KOPT-K1 (cell line): ENCODE results near the gene ADGRV1.

Source experiments
- H3K27ac ChIP-seq: fragments of 200-600 bp; sonication (generic); 2 replicates; pipeline ENCODE4 v1.5.1; 2016; ENCODE audit warnings: antibody characterized with exemption, mild to moderate bottlenecking, low read depth, low read length; ENCODE audit not compliant: poor library complexity, severe bottlenecking
- H3K36me3 ChIP-seq: fragments of 200-600 bp; sonication (generic); 2 replicates; pipeline ENCODE4 v1.5.1; 2017; ENCODE audit warnings: antibody characterized with exemption, mild to moderate bottlenecking, low read length, moderate library complexity; ENCODE audit not compliant: insufficient read depth
- H3K9me3 ChIP-seq: fragments of 200-600 bp; sonication (generic); 2 replicates; pipeline ENCODE4 v1.5.1; 2017; ENCODE audit warnings: antibody characterized with exemption, low read length, mild to moderate bottlenecking; ENCODE audit not compliant: insufficient read depth, poor library complexity, severe bottlenecking

ADGRV1 gene

GRCh38 chr5:91143840-91144239, 585.2 kb downstream of the ADGRV1 start:
- H3K27ac ChIP-seq, result no peak overlapping the region
- no peaks in the 10 kb centered on the region for H3K36me3 ChIP-seq
- peaks cover 8% of the 10 kb centered on the region for H3K9me3 ChIP-seq

GRCh38 chr5:91144491-91145332, 586.1 kb downstream of the ADGRV1 start:
- Histone ChIP-seq H3K36me3 (no peaks in the 10 kb centered on the region), H3K27ac (no peak overlapping the region), H3K9me3 (peaks cover 11% of the 10 kb centered on the region)

GRCh38 chr5:91145333-91145620, 586.7 kb downstream of the ADGRV1 start:
- Histone ChIP-seq H3K9me3 (peaks cover 11% of the 10 kb centered on the region), H3K36me3 (no peaks in the 10 kb centered on the region), H3K27ac (no peak overlapping the region)

- H3K36me3 ChIP-seq, result no peaks in the 10 kb centered on the region
- H3K27ac ChIP-seq, result no peak overlapping the region
These were observed 587.6 kb downstream of the ADGRV1 start for GRCh38 chr5:91146230-91146629.

GRCh38 chr5:91146905-91147600, 588.5 kb downstream of the ADGRV1 start:
- no peaks in the 10 kb centered on the region for H3K36me3 ChIP-seq
- peaks cover 11% of the 10 kb centered on the region for H3K9me3 ChIP-seq
- no peak overlapping the region for H3K27ac ChIP-seq

More at GRCh38 chr5:91146230-91146629, 587.6 kb downstream of the ADGRV1 start:
- peaks cover 11% of the 10 kb centered on the region for H3K9me3 ChIP-seq

- H3K27ac ChIP-seq, result no peak overlapping the region
- H3K36me3 ChIP-seq, result no peaks in the 10 kb centered on the region
- peaks cover 11% of the 10 kb centered on the region for H3K9me3 ChIP-seq
These were observed 591.6 kb downstream of the ADGRV1 start for GRCh38 chr5:91150234-91150633.

- Histone ChIP-seq H3K27ac (no peak overlapping the region), H3K36me3 (no peaks in the 10 kb centered on the region), H3K9me3 (peaks cover 11% of the 10 kb centered on the region)
These were observed 592.0 kb downstream of the ADGRV1 start for GRCh38 chr5:91150636-91151035.

GRCh38 chr5:91151947-91152346, 593.4 kb downstream of the ADGRV1 start:
- no peak overlapping the region for H3K27ac ChIP-seq
- peaks cover 11% of the 10 kb centered on the region for H3K9me3 ChIP-seq
- H3K36me3 ChIP-seq, result no peaks in the 10 kb centered on the region

GRCh38 chr5:91154338-91154737, 595.7 kb downstream of the ADGRV1 start:
- no peaks in the 10 kb centered on the region for H3K36me3 ChIP-seq
- H3K9me3 ChIP-seq, result no peaks in the 10 kb centered on the region
- no peak overlapping the region for H3K27ac ChIP-seq

- Histone ChIP-seq H3K36me3 (no peaks in the 10 kb centered on the region), H3K9me3 (no peaks in the 10 kb centered on the region), H3K27ac (no peak overlapping the region)
These were observed 596.7 kb downstream of the ADGRV1 start for GRCh38 chr5:91155274-91155673.

GRCh38 chr5:91156242-91156641, 597.6 kb downstream of the ADGRV1 start:
- Histone ChIP-seq H3K27ac (no peak overlapping the region), H3K9me3 (no peaks in the 10 kb centered on the region), H3K36me3 (no peaks in the 10 kb centered on the region)

- Histone ChIP-seq H3K9me3 (no peaks in the 10 kb centered on the region), H3K27ac (no peak overlapping the region), H3K36me3 (no peaks in the 10 kb centered on the region)
These were observed 599.4 kb downstream of the ADGRV1 start for GRCh38 chr5:91158011-91158410.

- Histone ChIP-seq H3K36me3 (no peaks in the 10 kb centered on the region), H3K9me3 (no peaks in the 10 kb centered on the region)
These were observed 601.0 kb downstream of the ADGRV1 start for GRCh38 chr5:91159647-91160046.

GRCh38 chr5:91160714-91161285, 602.2 kb downstream of the ADGRV1 start:
- Histone ChIP-seq H3K36me3 (no peaks in the 10 kb centered on the region), H3K9me3 (no peaks in the 10 kb centered on the region), H3K27ac (no peak overlapping the region)

More at GRCh38 chr5:91159647-91160046, 601.0 kb downstream of the ADGRV1 start:
- H3K27ac ChIP-seq, result no peak overlapping the region

GRCh38 chr5:91162534-91163381, 604.2 kb downstream of the ADGRV1 start:
- H3K36me3 ChIP-seq, result no peaks in the 10 kb centered on the region
- H3K9me3 ChIP-seq, result no peaks in the 10 kb centered on the region
- no peak overlapping the region for H3K27ac ChIP-seq
